Measurements from ENCODE around the gene DIPK1A. TPM values are rescaled to one million over a fixed set of nuclear protein-coding genes. Genes with fewer than 3 reads are reported as not detected.

Gene DIPK1A
- total RNA-seq, 2 donors from 2014 or later: 10.8 to 18.3 TPM

- TF ChIP-seq, protein P1, sequence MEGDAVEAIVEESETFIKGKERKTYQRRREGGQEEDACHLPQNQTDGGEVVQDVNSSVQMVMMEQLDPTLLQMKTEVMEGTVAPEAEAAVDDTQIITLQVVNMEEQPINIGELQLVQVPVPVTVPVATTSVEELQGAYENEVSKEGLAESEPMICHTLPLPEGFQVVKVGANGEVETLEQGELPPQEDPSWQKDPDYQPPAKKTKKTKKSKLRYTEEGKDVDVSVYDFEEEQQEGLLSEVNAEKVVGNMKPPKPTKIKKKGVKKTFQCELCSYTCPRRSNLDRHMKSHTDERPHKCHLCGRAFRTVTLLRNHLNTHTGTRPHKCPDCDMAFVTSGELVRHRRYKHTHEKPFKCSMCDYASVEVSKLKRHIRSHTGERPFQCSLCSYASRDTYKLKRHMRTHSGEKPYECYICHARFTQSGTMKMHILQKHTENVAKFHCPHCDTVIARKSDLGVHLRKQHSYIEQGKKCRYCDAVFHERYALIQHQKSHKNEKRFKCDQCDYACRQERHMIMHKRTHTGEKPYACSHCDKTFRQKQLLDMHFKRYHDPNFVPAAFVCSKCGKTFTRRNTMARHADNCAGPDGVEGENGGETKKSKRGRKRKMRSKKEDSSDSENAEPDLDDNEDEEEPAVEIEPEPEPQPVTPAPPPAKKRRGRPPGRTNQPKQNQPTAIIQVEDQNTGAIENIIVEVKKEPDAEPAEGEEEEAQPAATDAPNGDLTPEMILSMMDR (IDR thresholded peaks at IDR 0.05): no peak
- no peak for ATAC-seq (ENCODE audit: insufficient number of reproducible peaks, low FRiP score, low read depth)
Measured at GRCh38 chr1:92882819-92883218, 78.4 kb downstream of the DIPK1A start.

DNA sequence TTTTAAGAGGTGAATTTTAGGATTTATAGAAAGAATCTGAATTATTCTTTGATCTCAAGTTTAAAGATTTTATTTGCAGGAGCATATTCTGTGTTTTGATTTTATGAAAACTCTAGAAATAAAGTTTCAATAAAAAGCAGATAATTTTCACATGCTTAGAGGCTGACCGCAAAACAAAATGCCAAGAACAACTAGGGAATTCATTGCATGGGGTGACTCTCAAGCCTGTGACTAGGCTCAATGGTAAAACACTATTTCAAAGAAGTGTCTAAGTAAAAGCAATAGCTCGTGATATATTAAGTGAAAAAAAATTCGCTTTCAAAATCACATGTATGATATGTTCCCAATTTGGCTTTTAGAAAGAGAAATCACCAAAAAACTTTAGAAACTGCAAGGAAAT is 79.9 kb downstream of the DIPK1A start:
- H3K9me3 ChIP-seq: no peaks in the 10 kb centered on the region
- H3K36me3 ChIP-seq: no peaks in the 10 kb centered on the region
- DNase-seq (ENCODE audit: low spot score) (no peak), ATAC-seq (ENCODE audit: insufficient number of reproducible peaks, low FRiP score, low read depth) (no peak)
- H3K4me3 ChIP-seq: no peak overlapping the region
- H3K27me3 ChIP-seq (replicated peaks; ENCODE audit: insufficient read depth): no peaks in the 10 kb centered on the region
- peaks cover 0 to 4% of the 10 kb centered on the region in 2 donors for H3K4me1 ChIP-seq (ENCODE audit: control insufficient read depth in 1 of 2, low read depth in 2 of 2)
- no peak overlapping the region for H3K27ac ChIP-seq
- TF ChIP-seq, protein P1 (IDR thresholded peaks at IDR 0.05): no peak

More at GRCh38 chr1:92882819-92883218, 78.4 kb downstream of the DIPK1A start:
- no peak overlapping the region for H3K27ac ChIP-seq
- no peaks in the 10 kb centered on the region for H3K27me3 ChIP-seq (replicated peaks; ENCODE audit: insufficient read depth)
- no peak for DNase-seq (ENCODE audit: low spot score)
- H3K9me3 ChIP-seq: no peaks in the 10 kb centered on the region
- H3K36me3 ChIP-seq: no peaks in the 10 kb centered on the region
- no peak overlapping the region for H3K4me3 ChIP-seq
- H3K4me1 ChIP-seq (ENCODE audit: control insufficient read depth in 1 of 2, low read depth in 2 of 2): peaks cover 0 to 4% of the 10 kb centered on the region in 2 donors

- H3K4me3 ChIP-seq: no peak overlapping the region
- TF ChIP-seq, protein P1 (IDR thresholded peaks at IDR 0.05): no peak
- DNase-seq (ENCODE audit: low spot score) (no peak), ATAC-seq (ENCODE audit: insufficient number of reproducible peaks, low FRiP score, low read depth) (no peak)
- peaks cover 0 to 4% of the 10 kb centered on the region in 2 donors for H3K4me1 ChIP-seq (ENCODE audit: control insufficient read depth in 1 of 2, low read depth in 2 of 2)
- H3K9me3 ChIP-seq: no peaks in the 10 kb centered on the region
- no peak overlapping the region for H3K27ac ChIP-seq
- no peaks in the 10 kb centered on the region for H3K36me3 ChIP-seq
- no peaks in the 10 kb centered on the region for H3K27me3 ChIP-seq (replicated peaks; ENCODE audit: insufficient read depth)
Measured at GRCh38 chr1:92879316-92879968, 81.8 kb downstream of the DIPK1A start.

GRCh38 chr1:92877792-92878191 is 83.5 kb downstream of the DIPK1A start:
- ATAC-seq (ENCODE audit: insufficient number of reproducible peaks, low FRiP score, low read depth): no peak
- Histone ChIP-seq H3K4me3 (no peak overlapping the region), H3K4me1 (ENCODE audit: control insufficient read depth in 1 of 2, low read depth in 2 of 2) (peaks cover 0 to under 1% of the 10 kb centered on the region in 2 donors), H3K27me3 (replicated peaks; ENCODE audit: insufficient read depth) (no peaks in the 10 kb centered on the region), H3K27ac (no peak overlapping the region), H3K9me3 (no peaks in the 10 kb centered on the region), H3K36me3 (no peaks in the 10 kb centered on the region)
- no peak for DNase-seq (ENCODE audit: low spot score)
- TF ChIP-seq, protein P1 (IDR thresholded peaks at IDR 0.05): no peak

GRCh38 chr1:92877081-92877711 is 84.1 kb downstream of the DIPK1A start:
- H3K36me3 ChIP-seq: peaks cover 5% of the 10 kb centered on the region

More at GRCh38 chr1:92877081-92877711, 84.1 kb downstream of the DIPK1A start:
- no peak for ATAC-seq (ENCODE audit: insufficient number of reproducible peaks, low FRiP score, low read depth)
- H3K27me3 ChIP-seq (replicated peaks; ENCODE audit: insufficient read depth): no peaks in the 10 kb centered on the region
- no peak overlapping the region for H3K27ac ChIP-seq
- no peaks in the 10 kb centered on the region for H3K9me3 ChIP-seq
- DNase-seq (ENCODE audit: low spot score): no peak
- TF ChIP-seq, protein P1 (IDR thresholded peaks at IDR 0.05): no peak
- H3K4me3 ChIP-seq: no peak overlapping the region
- H3K4me1 ChIP-seq (ENCODE audit: control insufficient read depth in 1 of 2, low read depth in 2 of 2): no peaks in the 10 kb centered on the region

Data from thoracic aorta (tissue), 2 donors.